SIG-M5 treated with dmso at 0.1 percent for 504 hours (cell line): ENCODE data around the gene GPSM1.
A peak's percentile ranks its signal among the peaks of the same experiment; 100 is the strongest.

Experiments
- DNase-seq: peaks from one replicate; lab custom pipeline; 2025; ENCODE audit not compliant: unreplicated experiment; lab: John Stamatoyannopoulos, UW

The GPSM1 gene

GRCh38 chr9:136327304-136327974 lies at the start of gene GPSM1:
Gene GPSM1, plus strand, starts transcription at chr9:136327539. Its CDS starts 157 bp downstream, at chr9:136327696.
- no peak for DNase-seq

- DNase-seq: no peak
Observed at GRCh38 chr9:136277746-136278145, 49.6 kb upstream of the GPSM1 start.

GRCh38 chr9:136278221-136278620 lies 49.1 kb upstream of the GPSM1 start:
- no peak for DNase-seq

- no peak for DNase-seq
Observed at GRCh38 chr9:136278894-136279293, 48.4 kb upstream of the GPSM1 start.

GRCh38 chr9:136279471-136279870 lies 47.9 kb upstream of the GPSM1 start:
- no peak for DNase-seq

GRCh38 chr9:136280535-136281315 lies 46.6 kb upstream of the GPSM1 start:
- DNase-seq: no peak

GRCh38 chr9:136281421-136282271 lies 45.7 kb upstream of the GPSM1 start:
- DNase-seq: no peak

- DNase-seq: no peak
Observed at GRCh38 chr9:136282272-136282861, 45.0 kb upstream of the GPSM1 start.

- DNase-seq: peak; percentile 41
Observed at GRCh38 chr9:136283291-136284235, 43.8 kb upstream of the GPSM1 start.

GRCh38 chr9:136284311-136284710 lies 43.0 kb upstream of the GPSM1 start:
- no peak for DNase-seq

GRCh38 chr9:136284951-136285350 lies 42.4 kb upstream of the GPSM1 start:
- no peak for DNase-seq

- DNase-seq: no peak
Observed at GRCh38 chr9:136285501-136286358, 41.6 kb upstream of the GPSM1 start.

GRCh38 chr9:136286359-136286986 lies 40.9 kb upstream of the GPSM1 start:
- no peak for DNase-seq

GRCh38 chr9:136286987-136287379 lies 40.4 kb upstream of the GPSM1 start:
- no peak for DNase-seq

GRCh38 chr9:136287960-136288753 lies 39.2 kb upstream of the GPSM1 start:
- DNase-seq: no peak

- no peak for DNase-seq
Observed at GRCh38 chr9:136289651-136290507, 37.5 kb upstream of the GPSM1 start.

- DNase-seq: no peak
Observed at GRCh38 chr9:136290508-136291000, 36.8 kb upstream of the GPSM1 start.
